ENCODE measurements around the gene PTPRM.

DNA sequence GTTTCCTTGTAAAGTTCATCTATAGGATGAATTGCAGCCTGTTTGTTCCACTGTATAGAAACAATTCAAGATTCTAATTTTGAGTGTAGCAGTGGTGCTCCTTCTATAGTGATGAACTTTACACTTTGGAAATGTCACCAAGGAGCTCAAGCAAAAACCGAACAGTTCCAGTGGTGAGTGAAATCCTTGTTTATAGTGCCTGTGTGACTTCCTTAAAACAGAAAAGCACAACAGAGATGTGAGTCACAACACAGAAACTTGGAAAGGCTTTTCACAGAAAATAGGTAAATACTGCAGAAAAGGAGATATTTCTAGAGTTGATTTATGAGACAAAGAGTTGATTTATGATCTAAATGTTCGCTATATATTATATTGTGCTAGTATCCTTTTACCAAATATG, 482.0 kb downstream of the PTPRM start:
- TF ChIP-seq YY1 (IDR thresholded peaks at IDR 0.05; ENCODE audit: insufficient read depth, insufficient read length) (no peak), SUZ12 (IDR thresholded peaks at IDR 0.05; ENCODE audit: extremely low read depth, insufficient read depth, insufficient read length) (no peak)
